HepG2 (cell line): Measurements from ENCODE around the gene C10orf143. TPM values are rescaled to one million over a fixed set of nuclear protein-coding genes. Genes with fewer than 3 reads are reported as not detected.

ENCODE experiments used
- ATAC-seq: fragments of 200-7000 bp; cut with Tn5 transposase; 3 replicates; pipeline ENCODE4 v1.9.1; 2020; ENCODE audit warnings: mild to moderate bottlenecking, moderate library complexity
- BruUV-seq: library from RNA; stranded (reverse); fragments of 400-500 nt; replicated peaks from 2 replicates; lab custom pipeline; 2021; lab: Mats Ljungman, UMichigan
- CTCF ChIA-PET: fragments of 300-600 bp; formaldehyde crosslinking; extraction: SDS; loops from one replicate; lab custom pipeline; 2021; ENCODE audit warnings: low total read pairs, inconsistent platforms, low intra/inter-chr PET ratio; lab: Yijun Ruan, JAX
- POLR2A ChIA-PET: fragments of 350-600 bp; sonication (Branson Sonifier 250); formaldehyde crosslinking; loops from one replicate; lab custom pipeline; 2020; ENCODE audit warnings: antibody characterized with exemption, inconsistent platforms; lab: Yijun Ruan, JAX
- DNase-seq: peaks from one replicate; pipeline ENCODE4 v3.0.0-alpha.2; 2015; ENCODE audit warnings: low spot score
- FAIRE-seq: peaks from 3 replicates; lab custom pipeline; 2011; peaks lifted over from hg19 to GRCh38; lab: Jason Lieb, UNC
- H2AFZ ChIP-seq: one replicate; pipeline ENCODE4 v1.6.1; 2011; ENCODE audit warnings: low read length, inconsistent platforms
- H3K27ac ChIP-seq: fragments of 300-600 bp; 3 replicates; pipeline ENCODE4 v1.8.0; 2011; ENCODE audit warnings: mixed run types, mild to moderate bottlenecking, mixed read lengths, low read length, inconsistent platforms; ENCODE audit not compliant: insufficient read depth; ENCODE audit errors: extremely low read length
- H3K27me3 ChIP-seq, 2 experiments: fragments of 200-600 bp in 1 of 2; 2 replicates in 1 of 2; 3 replicates in 1 of 2; pipeline versions ENCODE4 v1.6.0 to v1.8.0; 2011; ENCODE audit warnings: low read length in 2 of 2, mild to moderate bottlenecking in 2 of 2, moderate library complexity in 2 of 2, inconsistent platforms in 1 of 2; ENCODE audit not compliant: insufficient read depth in 2 of 2, control insufficient read depth in 1 of 2
- H3K36me3 ChIP-seq, 2 experiments: fragments of 200-600 bp in 1 of 2; replicated peaks in 1 of 2; 2 replicates in 1 of 2; 3 replicates in 1 of 2; pipeline versions ENCODE4 v1.5.1 to v1.8.0; 2011; ENCODE audit warnings: low read length in 2 of 2, inconsistent platforms in 1 of 2; ENCODE audit not compliant: insufficient read depth in 2 of 2, control insufficient read depth in 1 of 2
- H3K4me1 ChIP-seq: 2 replicates; pipeline ENCODE4 v1.5.1; 2012; ENCODE audit warnings: low read length, inconsistent platforms; ENCODE audit not compliant: insufficient read depth
- H3K4me2 ChIP-seq: 2 replicates; pipeline ENCODE4 v1.6.0; 2011; ENCODE audit warnings: low read depth, low read length, inconsistent platforms
- H3K4me3 ChIP-seq, 3 experiments: fragments of 200-600 bp in 1 of 3; sonication (generic), shearing (Covaris generic) in 1 of 3; replicated peaks in 1 of 3; 2 replicates each; pipeline ENCODE4 v1.5.1; 2011 to 2016; ENCODE audit warnings: low read length in 3 of 3, inconsistent platforms in 2 of 3, low read depth in 2 of 3, mild to moderate bottlenecking in 2 of 3, control low read depth in 1 of 3, mixed read lengths in 1 of 3; ENCODE audit not compliant: insufficient read depth in 1 of 3
- H3K79me2 ChIP-seq: one replicate; pipeline ENCODE4 v1.6.1; 2011; ENCODE audit warnings: low read length, inconsistent platforms; ENCODE audit not compliant: insufficient read depth
- H3K9ac ChIP-seq: 2 replicates; pipeline ENCODE4 v1.6.0; 2011; ENCODE audit warnings: mild to moderate bottlenecking, low read depth, low read length, inconsistent platforms; ENCODE audit not compliant: insufficient read depth
- H3K9me3 ChIP-seq: 2 replicates; pipeline ENCODE4 v1.5.1; 2012; ENCODE audit warnings: mild to moderate bottlenecking, low read length
- H4K20me1 ChIP-seq: 2 replicates; pipeline ENCODE4 v1.6.0; 2011; ENCODE audit warnings: inconsistent platforms, mild to moderate bottlenecking, low read length, moderate library complexity; ENCODE audit not compliant: insufficient read depth
- ARHGAP35 ChIP-seq: sonication (generic); formaldehyde crosslinking; IDR thresholded peaks from 2 replicates; pipeline ENCODE4 v1.9.0; 2022; ENCODE audit warnings: mild to moderate bottlenecking, inconsistent platforms, moderate library complexity, missing genetic modification reagents, borderline replicate concordance
- ATF7-NPFF ChIP-seq: sonication (generic); formaldehyde crosslinking; IDR thresholded peaks from 2 replicates; pipeline ENCODE4 v1.8.1; 2023; ENCODE audit warnings: mild to moderate bottlenecking, low read depth, missing genetic modification reagents, moderate library complexity
- ATM ChIP-seq: fragments of 450-650 bp; IDR thresholded peaks from 2 replicates; pipeline ENCODE4 v1.7.1; 2017; ENCODE audit warnings: mild to moderate bottlenecking, borderline replicate concordance
- CHD2 ChIP-seq: IDR thresholded peaks from 2 replicates; pipeline ENCODE4 v1.6.1; 2011; ENCODE audit warnings: low read depth, low read length, improper control_type of control experiment
- CREM ChIP-seq, 2 experiments: sonication (generic) in 1 of 2; formaldehyde crosslinking in 1 of 2; IDR thresholded peaks; 2 replicates each; pipeline versions ENCODE4 v1.4.0 to v1.6.1; 2016 to 2020; ENCODE audit warnings: antibody characterized with exemption in 1 of 2, mild to moderate bottlenecking in 1 of 2, missing genetic modification reagents in 1 of 2
- DZIP1 ChIP-seq: sonication (generic); formaldehyde crosslinking; IDR thresholded peaks from 2 replicates; pipeline ENCODE4 v1.5.0; 2020; ENCODE audit warnings: mild to moderate bottlenecking, missing genetic modification reagents
- KDM2A ChIP-seq: sonication (generic); formaldehyde crosslinking; IDR thresholded peaks from 2 replicates; pipeline ENCODE4 v1.4.0; 2020; ENCODE audit warnings: low read depth, missing genetic modification reagents, borderline replicate concordance
- KLF11 ChIP-seq: IDR thresholded peaks from 2 replicates; pipeline ENCODE4 v1.6.1; 2016; ENCODE audit warnings: missing compliant biosample characterization
- KLF6 ChIP-seq: IDR thresholded peaks from 2 replicates; pipeline ENCODE4 v1.8.0; 2016; ENCODE audit warnings: missing biosample characterization, missing genetic modification reagents
- LCORL ChIP-seq, 2 experiments: fragments of 450-650 bp in 1 of 2; sonication (generic) in 1 of 2; formaldehyde crosslinking in 1 of 2; IDR thresholded peaks; 2 replicates each; pipeline versions ENCODE4 v1.5.0 to v1.6.1; 2017 to 2020; ENCODE audit warnings: antibody characterized with exemption in 1 of 2, missing genetic modification reagents in 1 of 2
- MTF2 ChIP-seq: sonication (generic); formaldehyde crosslinking; IDR thresholded peaks from 2 replicates; pipeline ENCODE4 v1.5.0; 2020; ENCODE audit warnings: missing genetic modification reagents, borderline replicate concordance
- SALL1 ChIP-seq: sonication (generic); formaldehyde crosslinking; IDR thresholded peaks from 2 replicates; pipeline ENCODE4 v1.8.0; 2022; ENCODE audit warnings: mild to moderate bottlenecking, missing genetic modification reagents
- SYNCRIP ChIP-seq: fragments of 200-400 bp; formaldehyde crosslinking; IDR thresholded peaks from 2 replicates; pipeline ENCODE4 v1.6.1; 2018; ENCODE audit warnings: mild to moderate bottlenecking, low read depth, low read length; ENCODE audit not compliant: insufficient read depth
- YEATS2 ChIP-seq: sonication (generic); formaldehyde crosslinking; IDR thresholded peaks from 2 replicates; pipeline ENCODE4 v1.4.0; 2020; ENCODE audit warnings: missing genetic modification reagents, borderline replicate concordance
- ZNF12 ChIP-seq: sonication (generic); formaldehyde crosslinking; IDR thresholded peaks from 2 replicates; pipeline ENCODE4 v1.5.0; 2020; ENCODE audit warnings: missing genetic modification reagents
- WGBS: methylation state at CpG from one replicate; pipeline ENCODE4 v1.1.6; 2017; ENCODE audit warnings: low lambda C conversion rate; 5-methylcytosine and 5-hydroxymethylcytosine counted together
- in situ Hi-C: cut with HindIII; loops from 2 replicates; pipeline ENCODE4 v1.10.0; 2017; ENCODE audit warnings: low pct_unique_long_range_greater_than_20kb; ENCODE audit not compliant: extremely low pct_ligation_motif_present
- intact Hi-C: fragments of 100-400 bp; cut with micrococcal nuclease; formaldehyde crosslinking; loops from one replicate; pipeline ENCODE4 v1.10.0; 2022; ENCODE audit not compliant: unreplicated experiment
- polyA plus RNA-seq, 8 experiments: library from polyadenylated mRNA; depleted of rRNA in 3 of 8; stranded (reverse) in 7 of 8; unstranded in 1 of 8; fragments of >200 nt; fragmentation: Illumina TruSeq in 4 of 8; extraction: Trizol in 4 of 8; gene quantifications; 2 replicates each; pipeline versions ENCODE4 v1.2.1 to v1.2.3, GENCODE V29; 2011 to 2016; ENCODE audit warnings: low read depth in 4 of 8, missing spikeins in 1 of 8, mixed read lengths in 1 of 8; ENCODE audit not compliant: insufficient read depth in 1 of 8
- total RNA-seq, 5 experiments: library from RNA; depleted of rRNA; stranded (reverse); fragments of >200 nt; fragmentation: Illumina TruSeq; extraction: Trizol; gene quantifications; 2 replicates each; pipeline ENCODE4 v1.2.3, GENCODE V29; 2016; ENCODE audit warnings: low read depth in 1 of 5

The C10orf143 gene
- total and polyA plus RNA-seq, 2 of the 13 experiments (the other 11 are each of a cell fraction or from before 2014, with no cell fraction given): 0.21 to 0.91 TPM

GRCh38 chr10:130128922-130129321, 18.3 kb upstream of the C10orf143 start:
- H3K36me3 ChIP-seq: no peaks in the 10 kb centered on the region
- no peak for TF ChIP-seq DZIP1 (CRISPR knock-in tag)
- no peak for TF ChIP-seq ATM
- TF ChIP-seq, all 625 proteins: peak for 0
- Histone ChIP-seq H2AFZ (no peak overlapping the region), H4K20me1 (no peaks in the 10 kb centered on the region), H3K4me1 (peaks cover 4% of the 10 kb centered on the region; the same call in 1 of the 2 replicates), H3K27ac (no peak overlapping the region), H3K9me3 (no peaks in the 10 kb centered on the region), H3K4me2 (no peak overlapping the region), H3K4me3 (no peak overlapping the region), H3K27me3 (peaks cover 0 to 18% of the 10 kb centered on the region in 2 experiments; a peak in 2 of 5 replicates), H3K9ac (no peak overlapping the region), H3K79me2 (no peaks in the 10 kb centered on the region)
- in situ Hi-C loops (no loop called here), intact Hi-C loops (loop anchor here (5.0 kb wide), 1 partner anchor 242 kb away; no protein-coding TSS in a partner anchor)
- ChIA-PET POLR2A (interaction anchor here (2.8 kb wide), 1 partner anchor 18 kb away, joined by 18 read pairs; the partner anchor contains the start of gene C10orf143), CTCF (no interaction called here)
- FAIRE-seq (no peak), DNase-seq (no peak), ATAC-seq (no peak)
- BruUV-seq: no TSS peak
- 61% methylated on average over 12 of the region's 27 CpGs for WGBS

GRCh38 chr10:130128062-130128781, 17.6 kb upstream of the C10orf143 start:
- Histone ChIP-seq H3K27me3 (peaks cover 0 to 18% of the 10 kb centered on the region in 2 experiments; a peak in 2 of 5 replicates), H3K4me3 (no peak overlapping the region), H3K4me2 (no peak overlapping the region), H3K4me1 (peaks cover 4% of the 10 kb centered on the region; the same call in 1 of the 2 replicates), H3K27ac (no peak overlapping the region), H3K36me3 (no peaks in the 10 kb centered on the region)
- DNase-seq: no peak
- intact Hi-C loops: loop anchor here (5.0 kb wide), 1 partner anchor 241 kb away; no protein-coding TSS in a partner anchor
- in situ Hi-C loops: no loop called here
- WGBS: 26% methylated on average over 3 of the region's 3 CpGs
- no peak for ATAC-seq
- TF ChIP-seq CHD2: no peak
- no peak for TF ChIP-seq SALL1
- TF ChIP-seq KDM2A: no peak
- TF ChIP-seq KLF11 (CRISPR knock-in tag): no peak
- TF ChIP-seq MTF2 (CRISPR knock-in tag): no peak
- no peak for TF ChIP-seq ARHGAP35
- TF ChIP-seq SYNCRIP: no peak
- TF ChIP-seq YEATS2 (CRISPR knock-in tag): no peak
- TF ChIP-seq ATF7-NPFF: no peak
- no peak for TF ChIP-seq CREM (IDR thresholded peaks at IDR 0.05)
- no peak for TF ChIP-seq CREM (CRISPR knock-in tag; IDR thresholded peaks at IDR 0.05)
- TF ChIP-seq KLF6 (CRISPR knock-in tag): no peak
- no peak for TF ChIP-seq ZNF12 (CRISPR knock-in tag)
- no peak for TF ChIP-seq LCORL (IDR thresholded peaks at IDR 0.05)
- TF ChIP-seq LCORL (CRISPR knock-in tag; IDR thresholded peaks at IDR 0.05): no peak
- TF ChIP-seq, all 625 proteins: peak for 0
- Histone ChIP-seq H3K9me3 (no peaks in the 10 kb centered on the region), H2AFZ (no peak overlapping the region), H3K79me2 (no peaks in the 10 kb centered on the region), H3K9ac (no peak overlapping the region), H4K20me1 (no peaks in the 10 kb centered on the region)
- CTCF ChIA-PET: interaction anchor here (1.2 kb wide), 1 partner anchor 1097 kb away, joined by 3 read pairs; no protein-coding TSS in a partner anchor
- POLR2A ChIA-PET: interaction anchor here (2.8 kb wide), 1 partner anchor 18 kb away, joined by 18 read pairs; the partner anchor contains the start of gene C10orf143
- no peak for FAIRE-seq
- BruUV-seq: no TSS peak
